Subcutaneous adipose tissue (tissue), 4 donors: ENCODE data around the gene KRTAP1-4. TPM values are rescaled to one million over a fixed set of nuclear protein-coding genes. Genes with fewer than 3 reads are reported as not detected.

Experiments used
- total RNA-seq, 4 donors: library from RNA; depleted of rRNA; stranded (reverse); fragments of >200 nt; gene quantifications; one replicate each; pipeline ENCODE4 v1.1.0, GENCODE V29; 2016
- TF ChIP-seq, protein P1 (sequence below): fragments of 450-650 bp; IDR thresholded peaks from one replicate; pipeline ENCODE4 v1.5.1; 2016; ENCODE audit warnings: low read depth, mild to moderate bottlenecking, control low read depth, antibody characterized with exemption, moderate library complexity

The KRTAP1-4 gene
- total RNA-seq, 4 donors from 2014 or later = not detected

DNA sequence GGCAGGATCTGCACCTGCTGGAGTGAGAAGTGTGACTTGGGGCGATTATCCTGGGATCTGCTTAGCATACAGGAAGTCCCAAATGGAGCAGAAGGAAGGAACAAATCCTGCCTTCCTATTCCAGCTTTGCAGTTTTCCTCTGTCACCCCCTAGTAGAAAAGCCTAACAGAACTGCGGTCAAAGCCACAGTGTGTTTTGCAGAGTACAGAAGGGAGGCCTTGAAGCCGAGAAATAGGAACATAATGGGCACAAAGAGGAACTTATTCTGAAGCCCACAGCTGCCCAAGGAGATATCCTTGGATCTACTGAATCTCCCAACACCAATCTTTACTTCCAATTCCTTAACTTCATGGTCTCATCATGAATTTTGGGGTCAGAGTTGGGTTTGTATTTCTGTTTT, 11.5 kb downstream of the KRTAP1-4 start:
- TF ChIP-seq, protein P1, sequence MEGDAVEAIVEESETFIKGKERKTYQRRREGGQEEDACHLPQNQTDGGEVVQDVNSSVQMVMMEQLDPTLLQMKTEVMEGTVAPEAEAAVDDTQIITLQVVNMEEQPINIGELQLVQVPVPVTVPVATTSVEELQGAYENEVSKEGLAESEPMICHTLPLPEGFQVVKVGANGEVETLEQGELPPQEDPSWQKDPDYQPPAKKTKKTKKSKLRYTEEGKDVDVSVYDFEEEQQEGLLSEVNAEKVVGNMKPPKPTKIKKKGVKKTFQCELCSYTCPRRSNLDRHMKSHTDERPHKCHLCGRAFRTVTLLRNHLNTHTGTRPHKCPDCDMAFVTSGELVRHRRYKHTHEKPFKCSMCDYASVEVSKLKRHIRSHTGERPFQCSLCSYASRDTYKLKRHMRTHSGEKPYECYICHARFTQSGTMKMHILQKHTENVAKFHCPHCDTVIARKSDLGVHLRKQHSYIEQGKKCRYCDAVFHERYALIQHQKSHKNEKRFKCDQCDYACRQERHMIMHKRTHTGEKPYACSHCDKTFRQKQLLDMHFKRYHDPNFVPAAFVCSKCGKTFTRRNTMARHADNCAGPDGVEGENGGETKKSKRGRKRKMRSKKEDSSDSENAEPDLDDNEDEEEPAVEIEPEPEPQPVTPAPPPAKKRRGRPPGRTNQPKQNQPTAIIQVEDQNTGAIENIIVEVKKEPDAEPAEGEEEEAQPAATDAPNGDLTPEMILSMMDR = no peak

DNA sequence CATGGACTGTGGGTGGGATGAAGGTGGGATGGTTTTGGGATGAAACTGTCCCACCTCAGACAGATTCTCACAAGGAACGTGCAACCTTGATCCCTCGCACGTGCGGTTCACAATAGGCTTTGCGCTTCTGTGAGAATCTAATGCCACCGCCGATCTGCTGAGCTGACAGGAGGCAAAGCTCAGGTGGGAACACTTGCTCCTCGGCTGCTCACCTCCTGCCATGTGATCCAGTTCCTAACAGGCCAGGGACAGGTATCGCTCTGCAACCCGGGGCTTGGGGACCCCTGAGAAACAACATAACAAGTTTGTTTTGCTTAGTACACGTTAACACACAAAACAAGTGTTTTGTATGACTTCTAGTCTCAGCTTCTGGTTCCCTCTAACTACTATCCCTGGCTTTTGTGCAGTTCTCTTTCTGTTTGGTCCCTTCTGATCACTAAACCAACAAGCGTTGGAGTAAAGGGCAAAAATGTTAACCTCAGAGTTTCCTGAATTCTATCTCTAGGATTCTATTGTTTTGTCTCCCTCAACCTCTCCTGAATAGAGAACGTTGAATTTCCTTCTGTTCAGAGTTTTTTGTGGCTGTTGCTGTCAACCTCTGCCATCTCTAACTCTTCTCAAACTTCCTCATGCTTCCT, 13.3 kb downstream of the KRTAP1-4 start:
- TF ChIP-seq, protein P1 = no peak

GRCh38 chr17:41015454-41015853, 14.5 kb downstream of the KRTAP1-4 start:
- TF ChIP-seq, protein P1 = no peak

GRCh38 chr17:41013606-41014005, 16.4 kb downstream of the KRTAP1-4 start:
- TF ChIP-seq, protein P1 = no peak

DNA sequence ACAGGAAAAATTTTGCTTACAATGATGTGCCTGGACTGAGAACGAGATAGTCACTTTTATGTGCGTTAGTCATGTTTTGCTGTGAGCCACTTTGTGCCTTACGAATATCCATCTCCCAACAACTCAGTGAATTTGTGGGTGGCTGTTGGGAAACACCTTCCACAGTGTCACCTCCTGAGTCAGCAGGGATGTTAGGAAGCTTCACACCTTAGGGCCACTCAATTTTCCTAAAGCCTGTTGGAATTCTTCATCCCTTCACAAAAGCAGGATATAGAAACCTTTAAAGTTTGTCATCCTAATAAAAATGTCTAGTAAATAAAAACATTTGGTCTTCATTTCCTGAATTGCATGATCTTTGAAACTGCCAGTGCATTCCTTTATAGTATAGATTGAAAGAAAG, 16.8 kb downstream of the KRTAP1-4 start:
- TF ChIP-seq, protein P1 = no peak

DNA sequence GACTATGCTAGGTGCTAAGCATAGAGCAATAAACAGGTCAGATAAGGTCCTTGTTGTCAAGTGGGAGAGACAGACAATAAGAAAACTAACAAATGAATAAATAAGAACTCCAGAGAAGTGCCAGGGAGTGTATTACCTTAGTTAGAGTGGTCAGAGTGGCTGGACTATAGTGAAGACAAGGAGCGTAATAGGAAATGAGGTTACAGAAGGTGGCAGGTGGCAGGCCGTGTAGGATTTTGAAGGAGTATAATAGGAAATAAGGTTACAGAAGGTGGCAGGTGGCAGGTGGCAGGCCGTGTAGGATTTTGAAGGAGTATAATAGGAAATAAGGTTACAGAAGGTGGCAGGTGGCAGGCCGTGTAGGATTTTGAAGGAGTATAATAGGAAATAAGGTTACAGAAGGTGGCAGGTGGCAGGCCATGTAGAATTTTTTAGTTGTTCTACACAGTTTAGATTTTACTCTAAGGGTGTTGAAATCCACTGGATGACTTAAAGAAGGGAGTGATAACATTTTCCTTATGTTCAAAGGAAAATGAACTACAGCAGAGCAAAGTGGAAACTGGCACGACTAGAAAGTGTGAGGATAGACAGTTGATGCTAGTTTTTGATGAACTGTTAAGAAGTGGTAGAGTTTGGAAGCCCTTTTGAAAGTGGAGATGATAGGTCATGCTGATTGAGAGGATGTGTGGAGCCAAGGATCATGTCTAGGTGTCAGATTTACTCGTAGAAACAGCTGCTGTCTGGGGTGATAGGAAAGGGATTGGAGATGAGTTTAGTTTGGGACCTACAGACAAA, 17.5 kb downstream of the KRTAP1-4 start:
- TF ChIP-seq, protein P1 = no peak

DNA sequence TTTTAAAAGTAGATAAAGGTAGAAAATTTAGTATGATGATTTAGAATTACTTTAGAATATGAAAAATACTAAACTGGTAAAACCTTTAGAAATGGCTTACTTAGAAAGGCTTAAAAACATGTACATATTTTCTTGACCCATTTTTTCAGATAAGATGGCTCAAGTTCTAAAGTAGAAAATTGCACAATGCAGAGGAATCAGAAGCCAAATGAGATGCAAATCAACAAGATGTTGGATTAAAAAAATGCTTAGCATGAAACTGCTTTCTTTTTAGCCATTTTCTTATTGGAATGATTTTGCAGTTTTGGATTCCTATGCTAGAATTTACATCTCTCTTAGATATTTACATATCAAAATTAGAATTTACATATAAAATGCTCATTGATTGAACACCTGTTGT, 19.6 kb downstream of the KRTAP1-4 start:
- TF ChIP-seq, protein P1 = no peak
